Esophagus squamous epithelium (tissue), 4 donors: Measurements from ENCODE around the gene NR1H2.

ENCODE experiments used
- POLR2A ChIP-seq, 4 donors: fragments of 450-650 bp; IDR thresholded peaks; one replicate each; pipeline ENCODE4 v1.6.1; 2017; ENCODE audit warnings: antibody characterized with exemption in 4 of 4, mild to moderate bottlenecking in 4 of 4, moderate library complexity in 3 of 4
- TF ChIP-seq, protein P1 (sequence below), 6 experiments: fragments of 450-650 bp in 4 of 6; fragments of 200-600 bp in 2 of 6; sonication (generic) in 2 of 6; IDR thresholded peaks; one replicate each; pipeline ENCODE4 v1.5.1; 2016 to 2019; ENCODE audit warnings: antibody characterized with exemption in 6 of 6, mild to moderate bottlenecking in 4 of 6, moderate library complexity in 4 of 6

DNA sequence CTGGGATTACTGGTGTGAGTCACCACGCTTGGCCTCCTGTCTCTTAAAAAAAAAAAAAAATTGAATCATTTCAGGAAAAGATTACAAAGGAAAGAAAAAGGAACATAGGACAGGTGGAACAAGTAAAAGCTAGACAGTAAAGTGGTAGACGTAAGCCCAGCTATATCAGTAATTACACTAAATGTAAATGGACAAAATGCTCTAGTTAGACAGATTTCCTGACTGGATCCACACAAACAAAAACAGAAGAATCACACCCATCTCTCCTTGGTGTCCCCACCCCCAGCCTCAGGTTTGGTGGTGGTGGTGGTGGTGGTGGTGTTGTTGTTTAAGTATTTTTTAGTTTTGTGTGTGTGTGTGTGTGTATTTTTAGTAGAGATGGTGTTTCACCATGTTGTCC, 36.2 kb downstream of the NR1H2 start:
- TF ChIP-seq POLR2A (IDR thresholded peaks at IDR 0.05) = no peak
- TF ChIP-seq, protein P1, sequence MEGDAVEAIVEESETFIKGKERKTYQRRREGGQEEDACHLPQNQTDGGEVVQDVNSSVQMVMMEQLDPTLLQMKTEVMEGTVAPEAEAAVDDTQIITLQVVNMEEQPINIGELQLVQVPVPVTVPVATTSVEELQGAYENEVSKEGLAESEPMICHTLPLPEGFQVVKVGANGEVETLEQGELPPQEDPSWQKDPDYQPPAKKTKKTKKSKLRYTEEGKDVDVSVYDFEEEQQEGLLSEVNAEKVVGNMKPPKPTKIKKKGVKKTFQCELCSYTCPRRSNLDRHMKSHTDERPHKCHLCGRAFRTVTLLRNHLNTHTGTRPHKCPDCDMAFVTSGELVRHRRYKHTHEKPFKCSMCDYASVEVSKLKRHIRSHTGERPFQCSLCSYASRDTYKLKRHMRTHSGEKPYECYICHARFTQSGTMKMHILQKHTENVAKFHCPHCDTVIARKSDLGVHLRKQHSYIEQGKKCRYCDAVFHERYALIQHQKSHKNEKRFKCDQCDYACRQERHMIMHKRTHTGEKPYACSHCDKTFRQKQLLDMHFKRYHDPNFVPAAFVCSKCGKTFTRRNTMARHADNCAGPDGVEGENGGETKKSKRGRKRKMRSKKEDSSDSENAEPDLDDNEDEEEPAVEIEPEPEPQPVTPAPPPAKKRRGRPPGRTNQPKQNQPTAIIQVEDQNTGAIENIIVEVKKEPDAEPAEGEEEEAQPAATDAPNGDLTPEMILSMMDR (IDR thresholded peaks at IDR 0.05) = no peak
